Activated CD8-positive, alpha-beta memory T cell treated with anti-CD3 and anti-CD28 coated beads, Interleukin-2, amount 50 U/mL, for 48 hours (primary cell): ENCODE results near the gene NIT2.
"Not testable (repeated sequence)": the region's sequence is repeated elsewhere in the genome, so short reads cannot be mapped to it uniquely, and the experiment has no call there.

Source experiments
- DNase-seq: peaks from one replicate; pipeline ENCODE4 v3.0.0-alpha.2; 2020

The NIT2 gene, protein sequence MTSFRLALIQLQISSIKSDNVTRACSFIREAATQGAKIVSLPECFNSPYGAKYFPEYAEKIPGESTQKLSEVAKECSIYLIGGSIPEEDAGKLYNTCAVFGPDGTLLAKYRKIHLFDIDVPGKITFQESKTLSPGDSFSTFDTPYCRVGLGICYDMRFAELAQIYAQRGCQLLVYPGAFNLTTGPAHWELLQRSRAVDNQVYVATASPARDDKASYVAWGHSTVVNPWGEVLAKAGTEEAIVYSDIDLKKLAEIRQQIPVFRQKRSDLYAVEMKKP

DNA sequence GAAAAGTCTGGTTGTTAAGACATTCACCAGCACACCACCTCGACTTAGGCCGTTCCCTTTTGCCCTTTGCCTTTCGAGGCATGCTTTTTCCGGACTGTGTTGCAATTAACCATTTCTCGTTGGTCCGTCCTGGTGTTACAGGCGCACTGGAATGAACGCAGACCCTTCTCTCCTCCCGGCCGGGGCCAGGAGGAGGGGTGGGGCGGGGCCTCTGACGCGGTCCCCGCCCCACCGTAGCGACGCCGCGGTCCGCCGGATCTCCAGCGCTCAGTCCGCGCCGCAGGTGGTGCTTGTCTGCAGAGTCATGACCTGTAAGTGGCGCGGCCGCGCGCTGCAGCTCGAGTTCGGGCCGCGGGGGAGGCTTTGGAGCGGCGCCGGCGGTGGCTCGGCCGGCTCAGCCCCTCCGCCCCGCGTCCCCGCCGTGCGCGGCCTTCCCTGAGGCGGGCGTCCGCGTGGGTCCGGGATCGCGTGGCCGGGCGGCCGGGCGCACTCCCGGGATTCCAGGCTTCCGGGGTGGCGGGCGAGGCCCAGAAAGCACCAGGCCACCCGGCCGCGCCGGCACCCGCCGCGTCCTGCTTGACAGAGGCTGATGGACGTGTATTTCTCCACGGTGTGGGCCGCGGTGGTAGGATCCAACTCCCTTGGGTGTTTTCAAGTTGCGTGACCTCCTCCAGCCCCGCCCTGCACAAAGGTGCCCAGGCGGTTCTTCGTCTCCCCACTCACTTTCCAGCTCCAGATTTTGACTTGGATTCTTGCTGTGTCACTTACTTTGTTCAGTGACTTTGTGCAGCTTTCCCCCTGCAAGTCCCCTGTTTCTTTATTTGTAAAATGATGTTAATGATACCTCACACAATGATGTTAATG is at the start of gene NIT2:
NIT2 (plus strand) TSS at position 270 of the 864 bp plus-strand sequence; CDS start at position 305, 35 bp downstream.
- DNase-seq = peak; percentile 90

DNA sequence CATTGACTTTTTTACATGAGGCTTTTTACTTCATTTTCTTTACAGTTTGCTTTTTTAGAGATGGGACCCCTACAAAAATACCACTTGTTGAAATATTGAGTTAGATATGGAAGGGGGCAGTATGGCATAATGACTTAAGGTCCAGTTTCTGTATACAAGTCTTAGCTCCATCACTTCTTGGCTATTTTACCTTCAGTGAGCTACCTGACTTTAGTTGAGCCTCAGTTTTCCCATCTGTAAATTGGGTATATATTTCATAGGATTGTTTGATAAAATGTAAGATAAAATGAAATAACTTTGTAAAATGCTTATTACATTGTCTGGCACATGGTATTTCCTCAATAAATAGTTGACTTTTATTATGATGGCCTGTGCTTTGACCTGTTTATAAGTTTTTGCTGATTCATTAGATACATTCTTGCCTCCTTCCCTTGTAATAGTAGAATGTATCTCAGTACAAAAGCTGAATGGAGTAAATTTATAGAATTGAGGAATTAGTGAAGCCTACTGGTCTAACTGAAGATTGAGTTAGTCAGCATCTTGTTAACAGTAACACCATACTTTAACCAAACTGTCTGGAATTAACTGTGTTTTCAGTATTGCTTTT is 46.2 kb upstream of the NIT2 start:
- no peak for DNase-seq

DNA sequence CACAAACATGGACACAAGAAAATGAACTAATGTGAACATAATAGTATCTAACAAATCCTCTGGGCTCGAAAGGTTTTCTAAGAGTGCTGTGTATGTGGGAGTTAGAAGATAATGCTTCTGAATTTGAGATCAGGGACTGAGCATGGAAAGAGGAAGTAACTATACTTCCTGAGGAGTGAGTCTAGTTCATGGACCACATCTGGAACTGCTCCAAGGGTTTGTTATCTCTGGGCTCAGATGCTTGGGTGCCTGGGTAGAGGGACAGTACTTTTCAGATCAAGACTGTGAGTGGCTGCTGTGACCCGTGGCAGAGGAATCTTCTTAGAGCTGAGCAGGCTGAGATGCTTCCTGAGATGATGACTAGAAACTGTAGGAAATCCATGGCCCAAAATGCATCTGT is 45.2 kb upstream of the NIT2 start:
- DNase-seq = no peak

DNA sequence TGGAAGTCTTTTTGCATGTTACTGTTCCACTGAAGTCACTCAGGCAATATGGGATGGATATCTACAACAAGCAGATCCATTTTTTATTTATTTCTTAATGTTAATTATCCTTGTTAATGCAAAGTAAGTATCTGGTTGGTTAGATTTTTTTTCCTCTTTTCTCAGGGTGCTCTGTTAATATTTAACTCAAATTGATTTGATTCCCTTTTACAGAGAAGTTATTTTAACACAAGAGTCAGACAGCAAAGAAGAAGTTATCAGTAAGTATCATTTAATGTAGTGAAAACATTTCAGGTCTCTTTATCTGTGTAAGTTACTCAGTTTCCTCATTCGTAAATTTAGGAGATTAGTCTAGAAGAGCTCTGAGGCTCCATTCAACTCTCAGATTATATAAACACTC is 39.5 kb upstream of the NIT2 start:
- DNase-seq = no peak

DNA sequence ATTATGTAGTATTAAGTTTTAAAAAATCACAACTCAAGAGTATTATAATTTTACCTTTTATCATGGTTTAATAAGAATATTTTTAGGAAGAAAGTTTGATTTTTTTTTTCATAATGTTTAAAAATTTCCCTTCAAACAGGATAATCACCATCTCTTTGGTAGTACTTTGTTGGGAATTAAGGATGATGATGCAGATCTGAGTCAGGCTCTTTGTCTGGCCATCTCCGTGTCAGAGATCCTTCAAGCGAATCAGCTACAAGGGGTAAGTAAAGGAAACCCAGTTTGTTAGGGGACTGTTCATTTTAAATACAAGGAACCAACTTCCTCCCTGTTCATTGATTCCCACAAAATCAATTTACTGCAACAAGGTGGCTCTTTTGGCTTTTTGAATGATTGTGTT is 36.8 kb upstream of the NIT2 start:
- no peak for DNase-seq

DNA sequence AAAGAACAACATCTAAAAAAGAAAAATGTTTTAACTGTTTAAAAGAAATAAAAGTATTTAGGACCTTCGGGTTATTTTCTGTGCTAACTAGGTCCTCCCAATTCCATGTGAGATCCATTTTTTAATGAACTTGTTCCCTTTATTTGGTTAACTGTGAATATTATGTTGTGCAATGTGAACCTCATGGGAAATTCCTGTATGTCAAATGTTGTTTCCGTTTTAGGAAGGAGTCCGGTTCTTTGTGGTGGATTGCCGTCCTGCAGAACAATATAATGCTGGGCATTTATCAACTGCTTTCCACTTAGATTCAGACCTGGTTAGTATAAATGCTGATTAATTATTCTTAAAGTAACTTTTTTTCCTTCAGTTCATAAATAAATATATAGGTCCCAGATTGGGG is 35.5 kb upstream of the NIT2 start:
- no peak for DNase-seq

DNA sequence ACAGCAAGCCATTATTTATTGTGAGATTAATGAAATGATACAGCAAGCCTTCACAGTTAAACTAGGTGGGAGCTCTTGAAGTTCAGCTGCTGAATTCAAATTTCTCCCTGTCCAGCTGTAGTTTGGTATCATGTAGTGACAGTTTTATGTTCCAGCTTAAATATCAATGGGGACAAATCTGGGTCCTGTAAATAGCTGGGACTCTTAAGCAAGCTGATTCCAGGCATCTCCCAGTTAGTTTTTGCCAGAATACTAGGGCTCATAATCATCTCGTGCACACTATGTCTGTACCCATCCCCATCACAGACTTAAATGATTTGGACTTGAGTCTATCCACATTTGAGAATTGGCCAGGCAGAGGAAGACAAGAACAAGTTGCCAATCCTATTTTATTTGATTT is 27.9 kb upstream of the NIT2 start:
- no peak for DNase-seq

DNA sequence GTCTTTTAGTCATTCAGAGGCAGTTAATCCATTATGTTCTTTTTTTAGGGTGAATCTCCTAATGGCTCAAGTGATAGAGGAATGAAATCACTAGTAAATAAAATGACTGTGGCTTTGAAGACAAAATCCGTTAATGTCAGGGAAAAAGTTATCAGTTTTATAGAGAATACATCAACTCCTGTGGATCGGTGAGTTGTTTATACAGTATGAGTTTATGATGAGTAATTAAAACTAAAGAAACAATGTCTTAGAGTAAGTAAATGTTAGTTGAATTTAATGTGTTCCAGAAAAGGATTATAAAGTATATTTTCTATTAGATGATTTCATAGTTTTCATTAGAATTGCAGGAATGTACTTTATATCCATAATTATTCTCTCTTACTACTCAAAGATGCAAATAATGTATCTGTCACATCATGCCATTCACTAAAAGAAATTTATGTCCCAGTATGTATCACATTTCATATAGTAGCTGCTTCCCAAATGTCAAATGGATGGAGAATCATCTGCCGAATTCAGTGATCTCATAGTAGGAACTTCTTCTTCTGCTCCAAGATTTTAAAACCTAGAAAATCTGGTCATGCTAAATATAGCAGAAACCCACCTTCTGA is 24.1 kb upstream of the NIT2 start:
- no peak for DNase-seq

DNA sequence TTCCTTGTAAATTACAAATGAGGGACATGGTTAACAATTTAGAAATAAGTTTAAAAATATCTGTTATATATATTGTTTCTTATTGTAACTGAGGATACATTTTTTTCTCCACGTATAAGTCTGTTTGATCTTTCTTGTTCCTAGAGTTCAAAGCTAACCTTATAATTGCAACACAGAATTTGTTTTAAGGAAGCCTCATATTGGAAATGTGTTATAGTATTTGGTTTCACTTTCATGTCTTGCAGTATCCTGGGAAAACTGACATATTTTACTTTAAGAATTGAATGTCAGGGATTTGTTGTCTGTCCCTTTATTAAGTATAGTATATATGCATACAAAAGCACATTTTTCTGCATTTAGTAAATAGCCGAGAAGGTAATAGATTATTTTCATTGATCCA is 23.5 kb upstream of the NIT2 start:
- no peak for DNase-seq

DNA sequence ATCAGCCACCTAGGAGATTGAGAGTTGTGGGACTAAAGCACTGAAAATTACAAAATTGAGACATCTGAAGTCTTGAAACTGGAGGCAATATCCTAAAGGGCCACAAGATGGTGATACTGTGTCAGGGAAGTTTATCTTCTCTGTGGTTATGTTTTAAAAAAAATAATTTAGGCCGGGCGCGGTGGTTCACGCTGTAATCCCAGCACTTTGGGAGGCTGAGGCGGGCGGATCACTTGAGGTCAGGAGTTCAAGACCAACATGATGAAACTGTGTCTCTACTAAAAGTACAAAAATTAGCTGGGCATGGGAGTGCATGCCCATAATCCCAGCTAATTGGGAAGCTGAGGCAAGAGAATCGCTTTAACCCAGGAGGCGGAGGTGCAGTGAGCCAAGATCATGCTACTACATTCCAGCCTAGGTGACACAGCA is 17.9 kb upstream of the NIT2 start:
- no peak for DNase-seq

DNA sequence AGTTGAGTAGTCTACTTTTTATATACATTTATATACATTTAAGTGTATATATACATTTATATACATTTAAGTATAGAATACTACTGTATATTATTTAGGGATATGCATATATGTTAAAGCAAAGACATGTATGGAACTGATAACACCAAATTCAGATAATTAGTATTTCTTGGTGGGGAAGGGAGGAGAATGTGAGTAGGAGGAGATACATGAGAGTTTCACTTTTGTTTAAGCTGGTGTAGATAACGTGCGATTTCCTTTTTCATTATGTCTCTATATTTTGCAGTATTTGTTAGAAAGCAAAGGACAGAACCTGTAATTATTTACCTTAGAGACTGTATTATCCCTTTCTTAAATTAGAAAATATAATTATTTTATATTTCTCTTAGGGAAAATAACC is 16.6 kb upstream of the NIT2 start:
- no peak for DNase-seq

DNA sequence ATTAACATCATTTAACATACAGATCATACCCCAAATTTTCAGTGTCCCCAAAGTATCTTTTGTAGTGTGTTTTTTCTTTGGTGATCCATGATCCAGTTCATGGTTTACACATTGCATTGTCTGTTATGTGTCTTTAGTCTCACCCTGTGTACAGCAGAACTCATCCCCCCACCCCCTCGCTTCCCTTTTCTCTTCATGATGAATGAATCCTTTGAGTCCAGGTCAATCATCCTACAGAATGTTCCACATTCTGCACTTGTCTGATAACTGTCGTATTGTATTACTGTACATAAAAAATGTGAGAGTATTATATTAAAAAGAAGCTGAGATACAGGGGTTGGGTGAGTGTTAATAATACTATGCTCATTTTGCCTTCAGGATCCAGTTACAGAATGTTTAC is 14.6 kb upstream of the NIT2 start:
- DNase-seq = no peak

DNA sequence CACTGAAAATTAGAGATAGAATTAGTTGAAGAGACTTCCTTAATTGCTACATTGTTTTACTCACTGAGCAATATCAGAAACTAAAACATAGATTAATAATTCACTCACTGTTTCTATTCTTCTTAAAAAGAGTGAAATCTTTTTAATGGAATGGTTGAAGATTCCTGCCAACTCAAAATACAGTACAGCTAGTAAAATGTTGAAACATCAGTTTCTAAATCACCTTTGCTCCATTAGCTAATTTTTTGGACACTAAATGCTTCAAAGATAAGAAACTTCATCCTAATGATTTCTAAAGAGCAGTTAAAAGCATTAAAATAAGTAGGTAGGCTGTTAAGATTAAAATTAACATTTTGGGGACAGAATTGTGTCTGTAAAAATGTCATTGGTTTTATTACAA is 10.5 kb upstream of the NIT2 start:
- no peak for DNase-seq

DNA sequence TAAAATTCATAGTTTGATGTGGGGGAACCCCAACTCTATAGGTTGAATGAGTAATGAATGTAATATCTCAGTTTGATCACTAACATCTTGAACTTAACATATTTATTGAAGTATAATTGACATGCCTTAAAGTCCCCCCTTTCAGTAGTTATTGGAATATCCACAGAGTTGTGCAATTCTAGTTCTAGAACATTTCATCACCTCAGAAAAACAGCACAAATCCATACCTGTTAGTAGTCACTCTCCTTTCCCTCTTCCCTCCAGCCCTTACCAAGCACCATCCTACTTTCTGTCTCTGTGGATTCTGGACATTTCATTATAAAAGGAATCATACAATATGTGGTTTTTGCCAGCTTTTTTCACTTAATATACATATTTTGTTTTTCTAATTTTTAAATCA is 8.7 kb upstream of the NIT2 start:
- DNase-seq = no peak

DNA sequence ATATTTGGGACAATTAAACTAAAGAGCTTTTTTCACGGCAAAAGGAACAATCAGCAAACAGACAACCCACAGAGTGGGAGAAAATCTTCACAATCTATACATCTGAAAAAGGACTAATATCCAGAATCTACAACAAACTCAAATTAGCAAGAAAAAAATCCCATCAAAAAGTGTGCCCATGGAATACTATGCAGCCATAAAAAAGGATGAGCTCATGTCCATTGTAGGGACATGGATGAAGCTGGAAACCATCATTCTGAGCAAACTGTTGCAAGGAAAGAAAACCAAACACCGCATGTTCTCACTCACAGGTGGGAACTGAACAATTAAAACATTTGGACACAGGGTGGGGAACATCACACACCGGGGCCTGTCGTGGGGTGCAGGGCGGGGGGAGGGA is 7.2 kb upstream of the NIT2 start:
- DNase-seq = not testable (repeated sequence)

DNA sequence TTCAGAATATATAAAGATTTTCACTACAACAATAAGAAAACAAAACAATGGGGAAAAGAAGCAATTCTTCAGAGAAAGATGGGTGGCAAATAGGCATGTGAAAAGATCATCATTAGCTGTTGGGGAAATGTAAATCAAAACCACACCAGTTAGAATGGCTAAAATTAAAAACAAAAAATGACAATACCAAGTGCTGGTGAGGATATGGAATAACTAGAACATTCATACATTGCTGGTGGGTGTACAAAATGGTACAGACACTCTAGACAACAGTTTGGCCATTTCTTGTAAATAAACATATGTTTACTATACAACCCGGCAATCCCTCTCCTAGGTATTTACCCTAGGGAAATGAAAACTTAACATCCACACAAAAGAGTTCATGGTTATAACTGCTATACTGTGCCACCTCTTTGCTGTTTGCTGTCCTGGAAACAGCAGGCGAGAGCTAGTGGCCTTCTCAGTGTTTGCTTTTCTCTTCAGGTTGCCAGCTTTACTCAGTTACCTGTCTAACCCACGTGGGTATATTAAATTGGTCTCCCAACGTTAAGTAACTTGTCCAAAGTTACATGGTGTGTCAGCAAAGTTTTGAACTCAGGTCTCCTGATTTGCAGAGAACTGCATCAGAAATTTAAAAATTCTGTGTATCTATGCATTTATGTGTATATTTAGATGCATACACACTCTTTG is 4.6 kb upstream of the NIT2 start:
- DNase-seq = no peak

DNA sequence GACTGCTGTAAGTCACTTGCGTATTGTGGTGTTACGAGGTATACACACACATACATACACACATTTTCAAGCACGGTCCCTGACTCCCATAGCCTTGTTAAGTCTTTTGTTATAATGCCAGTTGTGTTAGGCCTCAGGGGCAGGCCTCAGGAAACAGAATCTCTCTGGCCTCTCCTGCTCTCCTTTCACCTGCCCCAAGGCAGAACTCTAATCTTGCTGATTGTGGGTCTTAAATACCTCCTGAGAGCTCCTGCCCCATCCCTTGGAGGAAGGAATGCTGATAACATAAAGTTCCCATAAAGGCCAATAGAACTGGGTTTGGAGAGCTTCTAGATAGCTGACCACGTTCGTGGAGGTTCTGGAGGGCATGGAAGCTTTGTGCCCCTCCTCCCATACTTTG is 3.9 kb upstream of the NIT2 start:
- no peak for DNase-seq

DNA sequence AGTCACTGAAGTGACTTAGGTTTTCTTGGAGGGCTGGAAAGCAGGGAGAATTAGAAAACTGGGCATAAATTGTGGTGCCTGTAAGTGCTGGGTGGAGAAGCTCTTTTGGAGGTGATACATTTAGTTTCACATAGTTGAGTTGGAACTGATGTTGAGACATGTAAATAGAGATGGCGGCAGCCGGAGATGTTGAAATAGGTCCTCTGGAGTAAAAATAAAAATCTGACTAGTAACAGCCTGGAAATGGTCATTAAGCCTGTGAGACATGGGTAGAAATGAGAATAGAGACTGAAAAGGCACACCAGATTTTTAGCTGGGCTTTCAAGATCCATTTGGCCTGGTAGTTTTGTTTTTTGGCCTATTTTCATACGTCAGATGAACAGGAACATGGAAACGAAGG is 2.9 kb upstream of the NIT2 start:
- no peak for DNase-seq

DNA sequence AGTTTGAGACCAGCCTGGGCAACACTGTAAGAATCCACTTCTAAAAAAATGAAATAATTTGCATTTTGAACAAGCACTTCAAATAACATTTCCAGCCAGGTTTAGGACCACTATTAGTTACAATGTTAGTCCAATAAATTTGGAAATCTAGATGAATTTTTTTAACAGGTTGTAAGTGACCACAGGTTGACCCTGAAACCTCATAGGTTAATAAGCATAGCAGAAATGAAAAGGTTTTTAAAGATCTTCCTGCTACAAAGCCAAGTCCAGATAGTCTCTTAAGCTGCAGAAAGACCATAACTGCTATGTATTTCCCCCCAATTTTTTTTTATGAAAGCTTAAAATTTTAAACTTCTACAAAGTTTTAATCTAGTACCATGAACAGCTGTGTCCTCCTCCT is 1.5 kb upstream of the NIT2 start:
- DNase-seq = no peak

DNA sequence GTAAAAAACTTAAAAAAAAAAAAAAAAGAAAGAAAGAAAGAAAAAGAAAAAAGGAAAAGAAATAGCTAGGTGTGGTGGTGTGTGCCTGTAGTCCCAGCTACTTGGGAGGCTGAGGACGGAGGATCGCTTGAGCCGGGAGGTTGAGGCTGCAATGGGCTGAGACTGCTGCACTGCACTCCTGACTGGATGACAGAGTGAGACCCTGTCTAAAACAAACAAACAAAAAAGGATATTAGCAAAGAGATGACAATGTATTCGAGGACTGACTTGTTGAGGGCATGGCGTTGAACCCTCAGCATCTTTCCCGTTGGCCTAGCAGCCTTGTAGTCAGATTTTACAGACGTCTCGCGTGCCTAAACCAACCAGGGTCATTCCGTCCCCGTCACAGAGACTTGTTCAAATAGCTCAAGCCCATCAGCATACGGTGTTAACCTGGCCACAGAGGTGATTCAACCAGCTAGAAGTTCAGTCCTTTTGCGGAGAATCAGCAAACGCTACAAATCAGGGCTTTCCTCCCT is 528 bp upstream of the NIT2 start:
- DNase-seq = no peak

DNA sequence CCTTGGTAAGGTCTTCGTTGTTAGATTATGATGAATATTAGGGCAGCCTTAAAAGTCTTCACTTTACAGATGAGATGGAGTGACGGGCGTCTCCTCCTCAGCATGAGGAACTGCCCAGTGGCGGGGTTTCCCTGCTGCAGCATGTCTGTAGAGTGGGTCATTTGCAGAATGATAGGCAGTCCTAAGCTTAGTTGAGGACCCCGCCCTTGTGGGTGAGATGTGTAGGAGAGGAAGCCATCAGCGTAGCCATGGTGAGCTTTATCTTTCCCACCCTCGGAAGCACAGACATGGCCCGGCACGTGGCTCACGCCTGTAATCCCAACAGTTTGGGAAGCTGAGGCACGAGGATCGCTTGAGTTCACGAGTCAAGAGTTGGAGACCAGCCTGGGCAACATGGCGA is 877 bp downstream of the NIT2 start:
- DNase-seq = peak; percentile 57

DNA sequence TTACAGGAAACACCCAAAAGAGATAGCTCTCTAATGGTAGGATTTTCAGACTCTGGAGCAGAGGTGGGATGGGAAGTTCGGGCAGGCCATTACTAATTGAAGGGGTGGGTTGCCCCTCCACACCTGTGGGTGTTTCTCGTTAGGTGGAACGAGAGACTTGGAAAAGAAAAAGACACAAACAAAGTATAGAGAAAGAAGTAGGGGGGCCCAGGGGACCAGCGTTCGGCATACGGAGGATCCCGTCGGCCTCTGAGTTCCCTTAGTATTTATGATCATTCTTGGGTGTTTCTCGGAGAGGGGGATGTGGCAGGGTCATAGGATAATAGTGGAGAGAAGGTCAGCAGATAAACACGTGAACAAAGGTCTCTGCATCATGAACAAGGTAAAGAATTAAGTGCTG is 1.7 kb downstream of the NIT2 start:
- DNase-seq = not testable (repeated sequence)

DNA sequence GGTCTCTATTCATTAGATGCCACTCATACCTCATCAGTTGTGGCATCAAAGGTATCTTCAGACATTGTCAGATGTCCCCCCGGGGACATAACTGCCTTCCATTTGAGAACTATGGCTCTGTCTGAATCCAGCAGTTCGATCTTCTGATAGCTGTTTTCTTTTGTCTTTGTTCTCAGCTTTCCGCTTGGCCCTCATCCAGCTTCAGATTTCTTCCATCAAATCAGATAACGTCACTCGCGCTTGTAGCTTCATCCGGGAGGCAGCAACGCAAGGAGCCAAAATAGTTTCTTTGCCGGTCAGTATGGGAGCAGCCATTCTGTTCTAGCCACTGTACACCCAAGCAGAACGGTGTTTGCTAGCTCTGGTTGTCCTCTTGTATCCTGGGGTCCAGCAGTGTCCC is 4.4 kb downstream of the NIT2 start:
- no peak for DNase-seq
